Measurements from ENCODE around the gene DPY19L2. TPM values are rescaled to one million over a fixed set of nuclear protein-coding genes. Genes with fewer than 3 reads are reported as not detected.
"Not testable (repeated sequence)": the region's sequence is repeated elsewhere in the genome, so short reads cannot be mapped to it uniquely, and the experiment has no call there.

DPY19L2 gene
- 13.9 and 15.2 TPM in 2 replicates for total RNA-seq
- long read RNA-seq, full-length matches to known transcripts, result 1 of 14 reads
- long read RNA-seq, partial matches to known transcripts, result 6 of 14 reads
- long read RNA-seq, other reads (novel, unspliced or antisense), result 7 of 14 reads

GRCh38 chr12:63668028-63668799 lies at the start of gene DPY19L2:
DPY19L2 (minus strand) TSS chr12:63668493; CDS start chr12:63668393, 100 bp downstream.
- peak within 1 kb of the TSS; percentile 80 for H3K27ac Mint-ChIP-seq (ENCODE audit: unreplicated experiment)
- H3K27me3 Mint-ChIP-seq (ENCODE audit: unreplicated experiment), result peaks cover 4% of the 10 kb centered on the region
- peak; percentile 92 for DNase-seq (ENCODE audit: extremely low spot score, unreplicated experiment)
- no peaks in the 10 kb centered on the region for H3K36me3 Mint-ChIP-seq (ENCODE audit: unreplicated experiment)
- H3K4me1 Mint-ChIP-seq (ENCODE audit: unreplicated experiment), result peaks cover 20% of the 10 kb centered on the region
- no peaks in the 10 kb centered on the region for H3K9me3 Mint-ChIP-seq (ENCODE audit: unreplicated experiment)
- TF ChIP-seq CTCF (IDR thresholded peaks at IDR 0.05), result no peak
- H3K4me3 Mint-ChIP-seq (ENCODE audit: unreplicated experiment), result peak within 1 kb of the TSS; percentile 81

DNA sequence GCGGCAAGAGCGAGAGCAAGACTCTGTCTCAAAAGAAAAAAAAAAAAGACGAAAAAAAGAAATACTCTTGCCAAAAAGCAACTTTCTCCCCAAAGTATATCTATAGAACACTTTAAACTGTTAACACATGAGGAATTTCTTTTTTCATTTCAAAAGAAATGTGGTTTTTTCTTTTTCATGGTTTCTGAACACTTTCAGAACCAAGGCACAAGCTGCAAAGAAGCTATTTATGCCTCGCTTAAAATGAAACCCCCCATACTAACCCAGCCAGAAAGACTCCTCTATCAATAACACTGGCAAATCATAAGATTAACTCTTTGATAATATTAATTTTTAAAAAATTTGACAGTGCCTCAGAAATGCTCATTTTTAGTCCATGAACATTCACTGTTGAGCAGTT lies 48.6 kb upstream of the DPY19L2 start:
- H3K36me3 Mint-ChIP-seq (ENCODE audit: unreplicated experiment); H3K27me3 Mint-ChIP-seq (ENCODE audit: unreplicated experiment); H3K4me1 Mint-ChIP-seq (ENCODE audit: unreplicated experiment); DNase-seq (ENCODE audit: extremely low spot score, unreplicated experiment); H3K27ac Mint-ChIP-seq (ENCODE audit: unreplicated experiment); H3K4me3 Mint-ChIP-seq (ENCODE audit: unreplicated experiment); H3K9me3 Mint-ChIP-seq (ENCODE audit: unreplicated experiment): not testable (repeated sequence)

- not testable (repeated sequence) for H3K4me1 Mint-ChIP-seq (ENCODE audit: unreplicated experiment); H3K27me3 Mint-ChIP-seq (ENCODE audit: unreplicated experiment); H3K27ac Mint-ChIP-seq (ENCODE audit: unreplicated experiment); H3K9me3 Mint-ChIP-seq (ENCODE audit: unreplicated experiment); H3K4me3 Mint-ChIP-seq (ENCODE audit: unreplicated experiment); DNase-seq (ENCODE audit: extremely low spot score, unreplicated experiment); H3K36me3 Mint-ChIP-seq (ENCODE audit: unreplicated experiment)
Observed at GRCh38 chr12:63715107-63715625, 46.9 kb upstream of the DPY19L2 start.

- not testable (repeated sequence) for DNase-seq (ENCODE audit: extremely low spot score, unreplicated experiment); H3K4me1 Mint-ChIP-seq (ENCODE audit: unreplicated experiment); H3K27me3 Mint-ChIP-seq (ENCODE audit: unreplicated experiment); H3K4me3 Mint-ChIP-seq (ENCODE audit: unreplicated experiment); H3K9me3 Mint-ChIP-seq (ENCODE audit: unreplicated experiment); H3K36me3 Mint-ChIP-seq (ENCODE audit: unreplicated experiment); H3K27ac Mint-ChIP-seq (ENCODE audit: unreplicated experiment)
Observed at GRCh38 chr12:63714409-63714808, 46.1 kb upstream of the DPY19L2 start.

GRCh38 chr12:63713681-63714075 lies 45.4 kb upstream of the DPY19L2 start:
- not testable (repeated sequence) for DNase-seq (ENCODE audit: extremely low spot score, unreplicated experiment); H3K4me1 Mint-ChIP-seq (ENCODE audit: unreplicated experiment); H3K27me3 Mint-ChIP-seq (ENCODE audit: unreplicated experiment); H3K36me3 Mint-ChIP-seq (ENCODE audit: unreplicated experiment); H3K9me3 Mint-ChIP-seq (ENCODE audit: unreplicated experiment); H3K4me3 Mint-ChIP-seq (ENCODE audit: unreplicated experiment); H3K27ac Mint-ChIP-seq (ENCODE audit: unreplicated experiment)

DNA sequence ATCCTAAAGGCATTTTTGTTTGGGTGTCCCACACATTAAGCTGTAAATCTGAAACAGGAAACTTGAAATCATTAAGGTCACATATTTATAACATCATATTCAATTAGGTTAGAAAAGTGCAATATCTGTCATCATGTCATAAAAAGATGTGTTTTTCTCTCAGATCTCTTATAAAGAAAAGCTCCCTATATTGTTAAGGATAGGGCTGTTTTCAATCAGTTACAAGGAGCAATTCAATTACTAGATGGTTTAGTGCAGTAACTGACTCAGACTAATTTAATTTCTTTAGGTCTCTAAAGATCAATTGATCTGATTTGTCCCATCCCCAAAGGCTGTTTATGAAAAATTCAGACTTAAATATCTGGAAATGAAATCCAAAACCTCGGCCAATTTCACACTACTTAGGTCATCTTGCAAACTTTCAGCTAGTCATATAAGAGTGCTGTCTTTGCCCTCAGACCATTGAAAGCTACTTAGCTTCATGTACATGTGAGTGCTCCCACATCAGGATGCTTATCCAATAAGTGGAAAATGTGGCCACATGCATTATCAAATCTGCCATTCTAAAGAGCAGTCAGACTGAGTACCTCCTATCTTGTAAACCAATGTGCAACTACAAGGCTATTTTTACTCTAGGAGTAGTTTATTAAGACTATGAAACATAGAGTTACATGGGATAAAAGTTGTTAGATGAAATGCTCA lies 44.8 kb upstream of the DPY19L2 start:
- H3K9me3 Mint-ChIP-seq (ENCODE audit: unreplicated experiment); H3K36me3 Mint-ChIP-seq (ENCODE audit: unreplicated experiment); H3K27ac Mint-ChIP-seq (ENCODE audit: unreplicated experiment); H3K4me1 Mint-ChIP-seq (ENCODE audit: unreplicated experiment); H3K27me3 Mint-ChIP-seq (ENCODE audit: unreplicated experiment); DNase-seq (ENCODE audit: extremely low spot score, unreplicated experiment); H3K4me3 Mint-ChIP-seq (ENCODE audit: unreplicated experiment): not testable (repeated sequence)

DNA sequence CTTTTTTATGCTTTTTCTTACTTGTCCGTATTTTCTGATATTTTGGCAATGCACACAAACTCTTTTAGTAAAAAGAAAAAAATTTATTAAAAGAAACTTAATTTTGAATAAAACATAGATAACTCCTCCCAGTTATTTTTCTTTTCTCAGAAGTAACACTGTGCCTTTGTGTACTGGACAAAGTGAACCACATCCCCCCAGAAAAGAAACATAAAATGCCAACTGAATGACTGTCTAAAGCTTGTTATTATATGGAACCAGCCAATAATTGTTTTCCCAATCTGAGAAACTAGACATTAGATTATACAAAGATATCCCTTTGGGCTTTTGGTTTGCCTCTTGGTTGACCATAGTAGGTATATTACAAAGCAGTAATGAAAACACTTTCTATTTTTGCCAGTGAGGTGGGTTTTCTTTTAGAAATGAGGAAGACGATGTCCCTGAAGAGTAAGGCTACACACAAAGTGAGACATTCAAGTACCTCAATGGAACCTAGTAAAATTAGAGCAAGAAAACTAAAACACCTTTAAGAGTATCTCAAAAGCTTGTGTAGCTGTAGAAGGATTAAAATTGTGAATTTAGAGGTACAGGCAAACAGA lies 44.2 kb upstream of the DPY19L2 start:
- not testable (repeated sequence) for H3K4me1 Mint-ChIP-seq (ENCODE audit: unreplicated experiment); DNase-seq (ENCODE audit: extremely low spot score, unreplicated experiment); H3K9me3 Mint-ChIP-seq (ENCODE audit: unreplicated experiment); H3K4me3 Mint-ChIP-seq (ENCODE audit: unreplicated experiment); H3K27me3 Mint-ChIP-seq (ENCODE audit: unreplicated experiment); H3K36me3 Mint-ChIP-seq (ENCODE audit: unreplicated experiment); H3K27ac Mint-ChIP-seq (ENCODE audit: unreplicated experiment)

GRCh38 chr12:63711339-63711738 lies 43.0 kb upstream of the DPY19L2 start:
- H3K27ac Mint-ChIP-seq (ENCODE audit: unreplicated experiment); H3K4me3 Mint-ChIP-seq (ENCODE audit: unreplicated experiment); H3K36me3 Mint-ChIP-seq (ENCODE audit: unreplicated experiment); H3K27me3 Mint-ChIP-seq (ENCODE audit: unreplicated experiment); H3K9me3 Mint-ChIP-seq (ENCODE audit: unreplicated experiment); DNase-seq (ENCODE audit: extremely low spot score, unreplicated experiment); H3K4me1 Mint-ChIP-seq (ENCODE audit: unreplicated experiment): not testable (repeated sequence)
